GM20000 (cell line): Measurements from ENCODE around the gene PNMA8C.

Experiments used
- DNase-seq: peaks from one replicate; pipeline ENCODE4 v3.0.0; 2012; ENCODE audit warnings: low spot score
- CTCF ChIP-seq: IDR thresholded peaks from 2 replicates; pipeline ENCODE4 v1.5.1; 2012; ENCODE audit warnings: mild to moderate bottlenecking, control low read depth; ENCODE audit errors: extremely low read depth, missing control alignments

The PNMA8C gene

GRCh38 chr19:46428239-46429135 is at the start of gene PNMA8C:
PNMA8C (minus strand) TSS chr19:46428936; CDS start chr19:46428359, 577 bp downstream.
- peak; percentile 56 for DNase-seq
- TF ChIP-seq CTCF, result no peak

- DNase-seq, result no peak
- TF ChIP-seq CTCF, result no peak
Measured at GRCh38 chr19:46475986-46476385, 47.2 kb upstream of the PNMA8C start.

- no peak for TF ChIP-seq CTCF
- DNase-seq, result no peak
Measured at GRCh38 chr19:46474211-46474610, 45.5 kb upstream of the PNMA8C start.

GRCh38 chr19:46472592-46472991 is 43.9 kb upstream of the PNMA8C start:
- DNase-seq, result no peak
- no peak for TF ChIP-seq CTCF

GRCh38 chr19:46471811-46472543 is 43.2 kb upstream of the PNMA8C start:
- no peak for TF ChIP-seq CTCF
- DNase-seq, result no peak

GRCh38 chr19:46471116-46471733 is 42.5 kb upstream of the PNMA8C start, which contains the start of gene PNMA8A:
PNMA8A (minus strand) TSS chr19:46471563; CDS start chr19:46471035, 528 bp downstream.
- DNase-seq, result peak; percentile 48
- TF ChIP-seq CTCF, result no peak
